HG03457 (cell line): ENCODE data around the gene EGFR.

Experiments
- ATAC-seq: cut with Tn5 transposase; IDR thresholded peaks from one replicate; pipeline ENCODE4 v1.9.1; 2021; ENCODE audit warnings: moderate number of reproducible peaks; ENCODE audit not compliant: unreplicated experiment

Gene EGFR

DNA sequence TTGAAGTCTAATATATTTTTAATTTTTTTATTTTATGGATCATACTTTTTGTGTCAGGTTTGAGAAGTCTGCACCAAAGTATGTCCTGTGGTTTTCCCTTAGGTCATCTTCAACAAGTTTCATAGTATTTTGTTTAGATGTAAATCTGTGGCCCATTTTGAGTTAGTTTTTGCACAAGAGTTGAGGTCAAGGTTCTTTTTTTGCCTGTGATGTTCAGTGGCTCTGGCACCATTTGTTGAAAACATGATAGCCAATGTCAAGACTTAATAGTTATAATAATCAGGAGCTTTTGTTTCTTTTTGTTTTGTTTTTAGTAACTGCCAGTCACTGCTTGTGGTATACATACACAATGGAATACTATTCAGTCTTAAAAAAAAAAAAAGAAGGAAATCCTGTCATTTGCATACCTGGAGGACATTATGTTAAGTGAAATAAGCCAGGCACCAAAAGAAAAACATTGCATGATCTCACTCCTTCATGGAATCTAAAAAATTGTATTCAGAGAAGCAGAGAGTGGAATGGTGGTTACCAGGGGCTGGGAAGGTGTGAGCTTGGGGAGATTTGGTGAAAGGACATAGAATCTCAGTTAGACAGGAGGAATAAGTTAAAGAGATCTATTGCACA, 61.3 kb downstream of the EGFR start:
- no peak for ATAC-seq

DNA sequence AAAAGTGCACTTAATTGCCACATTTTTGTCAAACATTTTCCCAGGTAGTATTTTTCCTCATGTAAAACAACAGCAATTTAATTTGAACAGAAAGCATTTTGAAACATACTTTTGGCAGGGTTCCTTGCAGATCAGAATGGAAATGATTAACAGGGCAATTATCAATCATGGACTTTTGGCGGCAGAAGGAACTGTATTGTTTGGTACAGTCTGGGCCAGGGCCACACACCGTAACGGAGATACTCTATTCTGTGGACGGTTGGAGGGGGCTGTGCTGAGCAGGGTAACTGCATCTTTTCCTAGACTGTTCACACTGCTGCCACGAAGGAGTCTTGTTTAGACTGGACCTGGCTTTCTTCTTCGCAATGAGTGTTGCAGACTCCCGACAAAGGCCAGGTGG, 62.3 kb downstream of the EGFR start:
- no peak for ATAC-seq

DNA sequence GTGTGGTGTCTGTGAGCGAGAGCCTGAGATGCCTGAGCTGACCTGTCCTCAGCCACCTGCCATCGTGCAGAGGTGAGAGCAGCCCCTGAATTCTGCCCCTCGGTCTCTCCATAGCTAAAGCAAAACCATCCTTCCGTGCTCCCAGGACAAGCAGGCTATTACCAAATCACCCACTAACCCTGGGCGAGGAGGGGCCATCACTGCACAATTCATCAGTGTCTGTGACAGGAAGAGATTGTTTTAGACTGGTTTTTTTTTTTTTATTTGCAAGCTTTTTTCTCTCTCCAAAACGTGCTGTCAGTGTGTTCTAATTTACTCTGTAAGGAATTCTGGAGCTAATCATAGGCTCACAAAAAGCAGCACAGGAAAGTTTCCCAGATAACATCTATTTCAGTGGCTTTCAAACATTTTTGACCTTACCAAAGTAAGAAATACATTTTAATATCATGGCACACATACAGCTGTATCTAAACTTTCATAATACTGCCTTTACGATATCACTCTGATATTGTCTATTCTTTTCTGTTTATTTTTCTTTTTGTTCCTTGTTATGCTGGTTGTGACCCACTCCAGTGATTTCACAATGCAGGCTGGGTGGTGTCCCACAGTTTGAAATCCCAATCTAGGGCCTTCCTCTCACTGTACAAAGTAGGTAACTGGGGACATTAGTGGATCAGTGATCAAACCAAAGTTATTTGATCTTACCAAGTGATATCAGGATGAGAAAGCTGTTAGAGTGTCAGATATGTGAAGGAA, 62.8 kb downstream of the EGFR start:
- ATAC-seq, result no peak

- ATAC-seq, result no peak
Measured at GRCh38 chr7:55082228-55082603, 63.4 kb downstream of the EGFR start.

- ATAC-seq, result no peak
Measured at GRCh38 chr7:55083206-55083605, 64.4 kb downstream of the EGFR start.

GRCh38 chr7:55084307-55084706, 65.5 kb downstream of the EGFR start:
- no peak for ATAC-seq

- ATAC-seq, result peak; percentile 9
Measured at GRCh38 chr7:55085511-55086412, 66.9 kb downstream of the EGFR start.

DNA sequence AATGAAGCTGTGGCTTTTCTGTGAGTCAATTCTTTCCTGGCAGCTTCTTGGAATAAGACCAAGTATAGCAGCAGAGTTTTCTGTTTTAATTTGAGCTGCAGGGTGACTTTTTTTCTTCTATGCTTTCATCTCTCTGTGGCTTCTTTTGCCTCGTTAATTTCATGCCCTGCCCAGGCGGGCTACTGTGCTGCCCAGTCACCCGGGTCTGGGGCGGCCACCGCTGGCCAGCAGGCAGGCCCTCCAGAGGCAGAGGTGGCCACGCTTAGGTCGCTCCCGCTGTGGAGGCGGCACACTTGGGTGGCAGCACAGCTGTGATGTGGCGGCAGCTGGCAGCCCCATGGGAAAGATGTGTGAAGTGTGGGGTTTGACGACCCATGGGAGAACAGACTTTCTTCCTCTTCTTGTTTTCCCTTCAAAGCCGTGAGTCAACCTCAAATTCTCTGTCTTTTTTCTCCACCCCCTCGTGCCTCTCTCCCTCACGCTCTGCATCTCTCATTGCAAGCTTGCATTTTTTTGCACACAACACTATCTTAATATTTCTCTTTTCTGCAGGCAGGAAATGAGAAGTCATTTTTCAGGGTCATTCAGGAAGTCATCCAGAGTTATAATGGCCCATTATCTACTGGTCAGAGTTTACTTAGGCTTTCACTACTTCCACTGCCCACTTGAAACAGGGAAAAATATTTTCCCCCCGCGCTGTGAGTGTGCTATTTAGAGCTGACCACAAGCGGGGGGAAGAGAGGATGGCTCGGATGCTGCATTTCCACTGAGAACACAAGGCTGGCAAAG, 67.8 kb downstream of the EGFR start:
- peak; percentile 57 for ATAC-seq

DNA sequence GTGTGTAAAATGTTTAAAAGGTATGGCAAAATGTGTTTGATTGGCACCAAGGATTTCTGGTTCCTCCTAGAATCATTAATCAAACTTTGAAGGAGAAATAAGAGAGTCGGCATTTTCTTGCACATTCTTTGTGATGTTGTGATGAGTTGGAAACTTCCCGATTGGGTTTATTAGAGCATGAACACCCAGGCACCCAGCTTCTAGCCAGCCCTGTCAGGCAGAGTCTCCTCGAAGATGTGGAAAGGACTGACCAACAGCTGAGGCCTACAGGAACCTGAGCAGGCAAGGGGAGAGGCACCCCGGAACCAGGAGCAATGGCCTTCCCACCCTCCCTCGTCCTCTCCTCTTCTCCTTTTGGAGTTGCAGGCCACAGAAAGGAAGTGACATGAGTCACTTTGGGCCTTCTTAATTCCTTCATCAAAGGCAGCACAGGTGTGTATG, 68.7 kb downstream of the EGFR start:
- ATAC-seq, result no peak

DNA sequence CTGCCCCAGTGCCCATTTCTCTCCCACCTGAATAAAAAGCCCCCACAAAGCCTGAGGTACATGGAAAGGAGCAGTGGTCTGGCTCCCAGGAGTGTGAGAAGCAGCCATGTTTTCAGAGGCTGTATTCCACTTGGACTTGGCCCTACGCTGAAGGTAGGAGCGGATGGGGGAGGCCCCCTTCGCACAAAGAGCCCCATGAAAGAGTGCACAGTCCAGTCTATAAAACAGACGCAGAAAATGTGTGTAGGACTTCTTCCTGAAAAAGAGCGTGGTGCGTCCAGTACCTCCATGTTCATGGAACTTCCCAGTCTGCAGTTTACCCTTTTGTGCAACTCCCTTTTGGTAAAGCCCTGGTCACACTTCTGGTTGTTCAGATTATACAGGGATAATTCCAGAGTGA, 69.3 kb downstream of the EGFR start:
- no peak for ATAC-seq

DNA sequence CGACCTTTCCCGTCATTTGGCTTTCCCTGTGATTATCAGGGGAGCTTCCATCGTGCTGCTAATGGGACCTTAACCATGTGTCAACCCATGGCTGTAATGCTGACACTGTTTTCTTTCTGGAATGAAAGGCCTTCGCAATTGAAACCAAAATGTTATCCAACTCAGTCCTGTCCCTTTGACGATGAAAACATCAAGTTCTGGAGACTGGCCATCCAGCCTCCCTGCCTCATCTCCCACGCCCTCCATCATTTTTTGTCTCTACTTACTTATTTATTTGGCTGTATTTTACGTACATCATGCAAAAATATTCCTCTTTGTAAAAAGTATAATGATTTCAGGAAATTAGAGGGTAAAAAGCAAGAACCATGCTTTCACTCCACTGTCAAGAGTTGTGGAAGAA, 69.8 kb downstream of the EGFR start:
- no peak for ATAC-seq

GRCh38 chr7:55092186-55092974, 73.6 kb downstream of the EGFR start:
- ATAC-seq, result no peak

- no peak for ATAC-seq
Measured at GRCh38 chr7:55092975-55093373, 74.2 kb downstream of the EGFR start.

DNA sequence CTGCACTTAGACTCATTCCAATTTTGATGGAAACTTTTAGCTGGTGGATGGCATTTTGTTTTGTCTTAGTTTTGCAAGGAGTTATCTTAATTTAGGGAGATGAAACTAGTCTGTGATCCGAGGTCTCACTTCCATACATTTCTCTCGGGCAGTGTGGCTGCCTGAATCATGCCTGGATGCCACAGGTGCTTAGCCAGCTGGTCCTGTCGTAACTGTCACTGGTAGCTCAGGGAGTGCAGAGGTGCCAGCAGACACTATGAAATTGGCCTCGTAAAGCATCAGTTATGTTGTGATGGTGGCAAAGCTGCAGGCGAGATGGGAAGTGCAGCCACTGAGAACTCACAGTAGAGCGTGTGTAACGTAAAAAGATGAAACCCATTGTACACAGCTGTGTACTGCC, 74.9 kb downstream of the EGFR start:
- no peak for ATAC-seq

DNA sequence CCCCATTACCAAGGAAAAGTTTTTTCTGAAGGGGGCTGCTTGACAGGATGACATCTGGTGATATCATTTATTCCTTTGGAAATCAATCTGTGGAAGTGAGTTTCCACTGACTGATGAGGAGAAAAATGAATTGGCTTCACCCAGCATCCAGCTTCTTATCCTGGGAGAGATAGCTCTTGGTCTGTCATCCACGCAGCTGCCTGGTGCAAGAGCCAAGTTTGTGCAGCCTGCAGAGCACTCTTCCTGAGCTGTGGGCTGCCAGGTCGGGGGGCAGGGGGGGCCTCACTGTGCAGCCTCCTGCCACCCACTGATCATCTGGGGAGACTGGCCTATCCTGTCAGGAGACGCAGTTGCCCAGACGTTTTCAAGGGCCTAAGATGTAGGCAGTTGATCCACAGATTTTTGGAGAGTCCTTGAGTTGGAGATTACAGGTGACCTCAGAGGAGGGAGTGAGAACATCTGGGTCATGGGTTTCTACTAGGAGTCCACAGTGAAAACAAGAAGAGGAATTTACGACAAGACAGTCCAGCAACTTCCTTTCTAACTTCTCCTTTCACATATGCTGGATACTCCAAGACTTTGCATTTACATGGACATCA, 75.4 kb downstream of the EGFR start:
- ATAC-seq, result no peak

DNA sequence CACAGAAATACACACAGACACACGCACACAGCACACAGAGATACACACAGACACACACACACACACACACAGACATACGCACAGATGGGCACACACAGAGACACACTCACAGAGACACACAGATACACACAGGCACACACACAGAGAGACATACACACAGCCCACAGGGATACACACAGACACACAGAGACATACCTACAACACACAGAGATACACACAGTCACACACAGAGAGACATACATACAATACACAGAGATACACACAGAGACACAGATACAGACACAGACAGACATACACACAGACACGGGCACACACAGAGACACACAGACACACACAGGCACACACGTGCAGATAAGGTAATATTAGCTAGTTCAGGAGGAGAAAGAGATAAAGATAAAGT, 76.9 kb downstream of the EGFR start:
- no peak for ATAC-seq

GRCh38 chr7:55096323-55096722, 77.5 kb downstream of the EGFR start:
- ATAC-seq, result no peak

DNA sequence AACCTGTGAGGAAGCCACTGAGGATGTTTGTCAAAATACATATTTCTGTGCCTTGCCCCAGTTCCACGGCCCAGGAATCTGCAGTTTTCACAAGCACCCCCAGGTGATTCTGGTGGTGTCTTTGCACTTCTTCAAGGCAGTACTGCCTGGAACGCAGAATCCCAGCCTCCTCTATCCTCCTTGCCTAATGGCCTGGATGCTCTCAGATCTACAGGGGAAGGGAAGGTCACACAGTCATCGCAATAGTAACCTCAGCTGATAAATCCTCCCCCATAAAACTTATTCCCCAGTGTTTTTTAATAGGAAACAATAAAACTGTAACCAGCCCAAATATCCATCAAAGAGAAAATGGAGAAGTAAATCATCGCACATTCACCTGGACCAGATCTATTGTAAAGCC, 78.3 kb downstream of the EGFR start:
- ATAC-seq, result no peak

DNA sequence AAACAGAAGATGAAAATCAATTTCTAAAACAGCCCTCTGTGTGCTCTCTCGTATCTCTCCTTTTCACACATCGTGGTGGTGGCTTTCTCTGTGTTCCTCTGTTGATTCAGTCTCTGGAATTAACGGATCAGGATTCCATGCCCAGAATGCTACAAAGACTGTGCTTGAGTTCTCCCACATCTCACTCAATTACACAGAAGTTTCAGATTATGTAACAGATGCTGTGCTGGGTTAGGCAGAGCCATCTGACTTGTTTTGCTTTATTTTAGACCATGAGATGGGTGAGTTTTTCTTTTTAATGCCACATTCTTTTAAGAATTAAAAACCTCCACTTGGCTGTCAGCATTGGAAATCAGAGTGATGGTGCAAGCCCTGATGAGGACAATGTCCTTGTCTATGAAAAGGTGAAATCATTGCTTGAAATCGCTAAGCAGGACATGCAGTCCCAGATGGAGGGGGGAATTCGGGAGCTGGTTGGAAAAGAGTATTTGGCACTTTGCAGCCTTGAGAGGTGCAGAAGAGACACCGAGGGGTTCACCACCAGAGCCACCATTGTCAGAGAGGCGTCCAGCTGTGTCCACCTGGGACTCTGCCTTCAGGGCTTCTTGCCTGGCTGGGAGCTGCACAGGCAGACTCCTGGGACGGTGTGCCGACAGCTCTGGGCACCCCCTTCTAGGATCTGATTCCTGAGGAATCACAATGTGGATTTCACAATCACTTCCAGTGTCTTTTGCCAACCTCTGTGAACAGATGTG, 80.4 kb downstream of the EGFR start:
- ATAC-seq, result no peak
